GM23338 (cell line): Measurements from ENCODE around the gene ADGRL1.
"Not testable (repeated sequence)": the region's sequence is repeated elsewhere in the genome, so short reads cannot be mapped to it uniquely, and the experiment has no call there.

Source experiments
- CREB1 ChIP-seq: fragments of 250-450 bp; sonication (Bioruptor Pico); IDR thresholded peaks from 2 replicates; pipeline ENCODE4 v1.5.0; 2020; ENCODE audit warnings: low read depth, mild to moderate bottlenecking, moderate library complexity
- CTCF ChIP-seq, 2 experiments: fragments of 200-600 bp in 1 of 2; sonication (generic) in 1 of 2; conservative IDR thresholded peaks; 2 replicates each; pipeline versions ENCODE4 v1.5.1 to v1.6.1; 2016 to 2017; ENCODE audit warnings: antibody characterized with exemption in 2 of 2, low read depth in 2 of 2, mild to moderate bottlenecking in 2 of 2, moderate library complexity in 1 of 2
- ETS1 ChIP-seq: IDR thresholded peaks from 2 replicates; pipeline ENCODE4 v1.6.1; 2016; ENCODE audit warnings: antibody characterized with exemption
- EZH2 ChIP-seq: fragments of 200-600 bp; sonication (generic); IDR thresholded peaks from one replicate; pipeline ENCODE4 v1.8.0; 2017; ENCODE audit warnings: antibody characterized with exemption, mild to moderate bottlenecking, low read depth; ENCODE audit not compliant: unreplicated experiment
- EZH2phosphoT487 ChIP-seq: fragments of 200-600 bp; sonication (generic); IDR thresholded peaks from one replicate; pipeline ENCODE4 v1.8.1; 2018; ENCODE audit warnings: antibody characterized with exemption; ENCODE audit not compliant: unreplicated experiment
- JUNB ChIP-seq: IDR thresholded peaks from one replicate; pipeline ENCODE4 v1.6.1; 2016; ENCODE audit warnings: antibody characterized with exemption; ENCODE audit not compliant: unreplicated experiment
- NANOG ChIP-seq: IDR thresholded peaks from 2 replicates; pipeline ENCODE4 v1.6.1; 2016; ENCODE audit warnings: antibody characterized with exemption, borderline replicate concordance
- POLR2AphosphoS5 ChIP-seq: IDR thresholded peaks from 2 replicates; pipeline ENCODE4 v1.6.1; 2016; ENCODE audit warnings: antibody characterized with exemption, low read depth
- STAT1 ChIP-seq: IDR thresholded peaks from one replicate; pipeline ENCODE4 v1.6.1; 2016; ENCODE audit warnings: antibody characterized with exemption; ENCODE audit not compliant: unreplicated experiment
- ZNF114 ChIP-seq: fragments of 250-450 bp; sonication (Bioruptor Pico); IDR thresholded peaks from 2 replicates; pipeline ENCODE4 v1.5.0; 2020; ENCODE audit warnings: mild to moderate bottlenecking, moderate library complexity
- ZNF331 ChIP-seq: fragments of 250-450 bp; sonication (Bioruptor Pico); IDR thresholded peaks from 2 replicates; pipeline ENCODE4 v1.5.0; 2020; ENCODE audit warnings: low read depth, mild to moderate bottlenecking, moderate library complexity
- ZNF462 ChIP-seq: fragments of 250-450 bp; sonication (Bioruptor Pico); IDR thresholded peaks from 2 replicates; pipeline ENCODE4 v1.5.0; 2020; ENCODE audit warnings: mild to moderate bottlenecking, moderate library complexity
- TF ChIP-seq, protein P1 (sequence below): IDR thresholded peaks from one replicate; pipeline ENCODE4 v1.6.1; 2018; ENCODE audit warnings: antibody characterized with exemption; ENCODE audit not compliant: unreplicated experiment

DNA sequence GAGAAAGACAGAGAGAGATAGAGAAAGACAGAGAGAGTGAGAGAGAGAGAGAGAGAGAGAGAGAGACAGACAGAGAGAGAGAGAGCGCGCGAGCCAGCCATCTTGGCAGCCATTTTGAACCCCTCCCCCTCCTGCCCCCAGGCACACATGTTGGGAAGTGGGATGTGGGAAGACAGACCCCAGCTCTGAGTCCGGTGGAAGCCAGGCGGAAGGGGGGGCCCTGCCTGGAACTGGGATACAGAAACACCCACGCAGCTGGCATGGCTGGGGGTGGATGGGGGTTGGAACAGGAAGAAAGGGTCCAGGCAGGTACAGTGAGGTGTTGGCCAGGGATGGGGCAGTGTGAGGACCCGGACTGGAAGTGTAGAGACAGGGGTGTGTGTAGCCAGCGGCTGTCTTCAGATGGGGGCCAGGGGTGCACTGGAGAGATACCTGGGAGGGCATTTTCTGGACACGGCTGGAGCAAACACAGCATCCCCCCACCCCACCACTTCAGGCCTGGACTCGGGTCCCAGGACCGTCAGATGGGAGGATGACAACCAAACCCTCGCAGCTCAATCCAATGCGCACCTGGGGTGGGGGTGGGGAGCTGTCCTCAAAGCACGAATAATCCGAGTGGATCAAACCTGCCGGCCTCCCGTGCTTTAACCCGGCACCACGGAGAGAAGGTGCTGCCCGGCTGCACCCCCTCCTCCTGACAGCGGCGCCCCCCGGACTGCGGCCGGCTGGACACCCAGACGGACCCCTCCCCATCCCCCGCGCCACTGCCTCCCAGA is 1.1 kb downstream of the ADGRL1 start:
- TF ChIP-seq CTCF (conservative IDR thresholded peaks at IDR 0.05; ENCODE audit: low read depth in 2 of 2); JUNB; EZH2phosphoT487; POLR2AphosphoS5; EZH2; CREB1 (CRISPR knock-in tag); ETS1; ZNF114 (CRISPR knock-in tag); STAT1; ZNF462 (CRISPR knock-in tag); NANOG; ZNF331: not testable (repeated sequence)
- TF ChIP-seq, protein P1, sequence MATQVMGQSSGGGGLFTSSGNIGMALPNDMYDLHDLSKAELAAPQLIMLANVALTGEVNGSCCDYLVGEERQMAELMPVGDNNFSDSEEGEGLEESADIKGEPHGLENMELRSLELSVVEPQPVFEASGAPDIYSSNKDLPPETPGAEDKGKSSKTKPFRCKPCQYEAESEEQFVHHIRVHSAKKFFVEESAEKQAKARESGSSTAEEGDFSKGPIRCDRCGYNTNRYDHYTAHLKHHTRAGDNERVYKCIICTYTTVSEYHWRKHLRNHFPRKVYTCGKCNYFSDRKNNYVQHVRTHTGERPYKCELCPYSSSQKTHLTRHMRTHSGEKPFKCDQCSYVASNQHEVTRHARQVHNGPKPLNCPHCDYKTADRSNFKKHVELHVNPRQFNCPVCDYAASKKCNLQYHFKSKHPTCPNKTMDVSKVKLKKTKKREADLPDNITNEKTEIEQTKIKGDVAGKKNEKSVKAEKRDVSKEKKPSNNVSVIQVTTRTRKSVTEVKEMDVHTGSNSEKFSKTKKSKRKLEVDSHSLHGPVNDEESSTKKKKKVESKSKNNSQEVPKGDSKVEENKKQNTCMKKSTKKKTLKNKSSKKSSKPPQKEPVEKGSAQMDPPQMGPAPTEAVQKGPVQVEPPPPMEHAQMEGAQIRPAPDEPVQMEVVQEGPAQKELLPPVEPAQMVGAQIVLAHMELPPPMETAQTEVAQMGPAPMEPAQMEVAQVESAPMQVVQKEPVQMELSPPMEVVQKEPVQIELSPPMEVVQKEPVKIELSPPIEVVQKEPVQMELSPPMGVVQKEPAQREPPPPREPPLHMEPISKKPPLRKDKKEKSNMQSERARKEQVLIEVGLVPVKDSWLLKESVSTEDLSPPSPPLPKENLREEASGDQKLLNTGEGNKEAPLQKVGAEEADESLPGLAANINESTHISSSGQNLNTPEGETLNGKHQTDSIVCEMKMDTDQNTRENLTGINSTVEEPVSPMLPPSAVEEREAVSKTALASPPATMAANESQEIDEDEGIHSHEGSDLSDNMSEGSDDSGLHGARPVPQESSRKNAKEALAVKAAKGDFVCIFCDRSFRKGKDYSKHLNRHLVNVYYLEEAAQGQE, result not testable (repeated sequence)
